Fibroblast of skin of left quadriceps (primary cell): Measurements from ENCODE around the gene SERPINB10.

Experiments used
- DNase-seq, 2 experiments: peaks; one replicate each; pipeline ENCODE4 v3.0.0-alpha.2; 2013; ENCODE audit warnings: low read depth in 2 of 2

Gene SERPINB10

GRCh38 chr18:63907664-63908063 lies at the start of gene SERPINB10:
SERPINB10 (plus strand) TSS chr18:63907958; CDS start chr18:63915511, 7,553 bp downstream.
- DNase-seq: no peak

DNA sequence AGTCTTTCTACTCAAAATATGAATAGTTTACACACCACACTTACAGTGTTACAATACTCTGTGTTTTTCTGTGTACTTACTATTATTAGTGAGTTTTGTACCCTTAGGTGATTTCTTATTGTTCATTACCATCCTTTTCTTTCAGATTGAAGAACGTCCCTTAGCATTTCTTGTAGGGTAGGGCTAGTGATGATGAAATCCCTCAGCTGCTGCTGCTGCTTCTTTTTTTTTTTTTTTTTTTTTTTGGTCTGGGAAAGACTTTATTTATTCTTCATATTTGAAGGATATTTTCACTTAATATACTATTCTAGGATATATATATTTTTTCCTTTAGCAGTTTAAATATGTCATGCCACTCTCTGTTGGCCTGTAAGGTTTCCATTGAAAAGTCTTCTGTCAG lies 49.3 kb upstream of the SERPINB10 start:
- no peak for DNase-seq

DNA sequence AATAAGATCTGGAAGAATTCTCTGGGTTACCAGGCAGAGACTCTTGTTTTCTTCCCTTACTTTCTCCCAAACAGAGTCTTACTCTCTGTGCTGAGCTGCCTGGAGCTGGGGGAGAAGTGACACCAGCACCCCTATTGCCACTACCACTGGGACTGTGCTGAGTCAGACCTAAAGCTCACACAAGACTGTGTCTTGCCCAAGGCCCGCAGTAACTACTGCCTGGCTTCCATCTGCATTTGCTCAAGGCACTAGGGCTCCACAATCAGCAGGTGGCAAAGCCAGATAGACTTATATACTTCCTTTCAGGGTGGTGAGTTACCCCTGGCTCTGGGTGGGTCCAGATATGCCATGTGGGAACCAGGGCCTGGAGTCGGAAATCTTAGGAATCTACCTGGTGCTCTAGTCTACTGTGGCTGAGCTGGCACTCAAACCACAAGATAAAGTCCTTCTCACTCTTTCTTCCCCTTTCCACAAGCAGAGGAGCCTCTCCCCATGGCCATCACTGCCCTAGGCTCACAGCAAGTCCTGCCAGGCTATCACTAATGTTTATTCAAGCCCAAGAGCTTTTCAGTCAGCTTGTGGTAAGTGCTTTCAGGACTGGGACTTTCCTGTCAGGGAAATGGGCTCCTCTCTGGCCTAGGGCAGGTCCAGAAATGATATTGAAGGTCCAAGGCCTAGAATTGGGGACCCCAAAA lies 47.8 kb upstream of the SERPINB10 start:
- no peak for DNase-seq

- DNase-seq: no peak
Measured at GRCh38 chr18:63860531-63860930, 47.2 kb upstream of the SERPINB10 start.

DNA sequence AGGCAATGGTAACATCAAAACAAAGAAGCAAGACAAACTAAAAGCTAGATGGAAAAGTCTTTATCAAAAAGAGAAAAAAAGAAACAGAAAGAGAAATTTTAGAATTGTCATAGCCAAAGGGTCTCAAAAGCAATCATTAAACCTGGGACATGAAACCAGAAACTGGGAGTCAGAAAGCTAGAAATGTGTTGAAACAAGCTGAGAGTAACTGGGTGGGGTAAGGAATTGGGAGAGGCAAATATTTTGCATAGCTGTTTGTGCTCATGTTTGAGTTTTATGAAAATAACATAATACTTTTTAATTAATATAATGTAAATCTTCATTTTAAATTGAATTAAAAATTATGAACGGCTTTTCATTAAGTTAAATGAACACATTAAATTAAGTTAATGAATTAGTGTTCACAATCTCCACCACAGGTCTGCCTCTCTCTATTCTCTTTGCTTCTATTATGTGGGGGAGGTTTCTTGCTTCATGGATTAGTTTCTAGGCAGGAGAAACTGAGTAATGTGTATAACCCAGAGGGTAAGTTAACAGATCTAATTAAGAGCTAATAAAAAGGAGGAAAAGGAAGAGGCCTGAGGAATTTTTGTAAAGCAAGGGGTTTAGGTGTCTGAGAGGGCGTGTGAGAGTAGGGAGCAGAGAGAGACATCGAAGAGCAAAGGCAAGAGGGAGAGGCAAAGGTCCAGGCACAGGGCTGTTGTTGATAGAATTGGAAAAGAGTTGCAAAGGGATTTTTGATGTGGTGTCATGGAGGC lies 40.2 kb upstream of the SERPINB10 start:
- no peak for DNase-seq

- no peak for DNase-seq
Measured at GRCh38 chr18:63868546-63868945, 39.2 kb upstream of the SERPINB10 start.

DNA sequence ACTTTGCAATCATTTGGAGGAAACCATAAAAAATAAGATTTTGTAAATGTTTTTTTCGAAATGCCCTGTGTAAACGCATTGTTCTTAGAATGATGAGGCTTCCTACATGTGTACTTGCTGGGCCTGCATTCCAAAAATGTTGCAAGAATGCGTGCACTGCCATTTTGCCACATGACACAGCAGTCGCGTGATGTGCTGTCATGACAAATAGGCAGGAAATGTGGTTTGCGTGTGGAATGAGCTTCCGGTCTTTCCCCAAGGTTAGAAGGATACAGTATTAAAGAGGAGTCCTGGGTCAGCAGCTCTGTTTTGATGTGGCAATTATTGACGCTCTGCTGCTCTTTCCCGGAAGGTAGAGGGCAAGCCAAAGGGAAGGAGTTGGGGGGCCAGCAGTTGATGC lies 38.4 kb upstream of the SERPINB10 start:
- DNase-seq: peak; percentile 80 to 81

DNA sequence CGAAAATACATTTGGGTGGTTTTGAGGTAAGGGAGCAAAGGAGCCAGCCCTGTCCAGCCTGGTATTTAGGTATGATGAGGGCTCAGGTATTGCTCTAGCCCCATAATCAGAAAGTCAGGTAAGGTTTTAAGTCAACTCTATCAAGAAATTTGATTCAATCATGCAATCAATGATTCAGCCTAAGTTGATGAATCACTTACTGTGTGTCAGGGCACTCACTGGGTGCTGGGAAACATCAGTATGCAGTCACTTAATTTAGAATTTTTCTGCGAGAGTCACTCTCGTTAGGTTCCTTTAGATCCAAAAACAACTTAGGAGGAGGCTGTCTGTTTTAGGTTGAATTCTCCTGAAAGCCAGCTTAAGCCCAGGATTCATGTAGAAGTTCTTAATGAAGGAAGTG lies 37.9 kb upstream of the SERPINB10 start:
- DNase-seq: no peak

- no peak for DNase-seq
Measured at GRCh38 chr18:63871836-63872235, 35.9 kb upstream of the SERPINB10 start.

- no peak for DNase-seq
Measured at GRCh38 chr18:63872586-63872985, 35.2 kb upstream of the SERPINB10 start.

GRCh38 chr18:63878343-63878742 lies 29.4 kb upstream of the SERPINB10 start:
- DNase-seq: peak in 1 of 2 experiments; percentile 41

DNA sequence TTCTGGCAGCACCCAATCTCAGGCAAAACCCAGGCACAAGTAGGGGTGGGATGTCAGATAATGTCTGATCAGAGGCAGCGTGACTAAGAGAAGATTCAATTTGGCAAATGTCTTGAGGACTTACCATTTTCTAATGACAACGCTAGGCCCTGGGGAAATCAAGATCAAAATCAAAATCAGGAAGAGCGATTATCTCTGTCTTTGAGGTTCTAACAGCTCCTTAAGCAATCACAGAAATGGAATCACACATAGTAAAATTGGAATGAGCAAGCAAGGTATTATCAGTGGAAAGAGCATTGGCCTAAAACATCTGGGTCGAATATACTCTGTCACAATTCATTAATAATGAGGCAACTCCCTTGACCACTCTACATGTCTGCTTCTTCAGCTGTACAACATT lies 28.8 kb upstream of the SERPINB10 start:
- DNase-seq: no peak

- DNase-seq: no peak
Measured at GRCh38 chr18:63879709-63880108, 28.0 kb upstream of the SERPINB10 start.

- DNase-seq: peak in 1 of 2 experiments; percentile 20
Measured at GRCh38 chr18:63881851-63882250, 25.9 kb upstream of the SERPINB10 start.

- peak; percentile 82 for DNase-seq
Measured at GRCh38 chr18:63882333-63883141, 25.2 kb upstream of the SERPINB10 start.

DNA sequence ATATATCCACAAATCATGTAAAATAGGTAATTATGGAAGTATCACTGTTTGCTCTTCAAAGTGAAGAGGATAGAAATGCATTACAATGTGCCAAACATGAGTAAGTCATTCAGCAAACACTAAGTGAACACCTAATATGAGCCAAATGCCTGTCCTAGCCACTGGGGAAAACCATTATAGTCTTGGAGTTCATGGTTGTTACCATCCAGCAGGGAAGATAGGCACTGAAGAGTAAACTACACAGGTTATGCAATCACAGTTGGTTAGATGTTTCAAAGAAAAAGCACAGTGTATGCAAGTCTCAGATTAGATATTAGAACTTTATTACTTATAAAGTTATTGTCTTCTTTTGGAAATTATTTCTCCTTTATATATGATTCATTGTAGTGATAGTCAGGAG lies 24.1 kb upstream of the SERPINB10 start:
- DNase-seq: no peak

GRCh38 chr18:63887424-63887823 lies 20.3 kb upstream of the SERPINB10 start, which contains the start of gene SERPINB2:
SERPINB2 (plus strand) TSS chr18:63887705; CDS start chr18:63891445, 3,740 bp downstream.
- no peak for DNase-seq

- no peak for DNase-seq
Measured at GRCh38 chr18:63888470-63889190, 19.1 kb upstream of the SERPINB10 start.

- no peak for DNase-seq
Measured at GRCh38 chr18:63889626-63890025, 18.1 kb upstream of the SERPINB10 start.

DNA sequence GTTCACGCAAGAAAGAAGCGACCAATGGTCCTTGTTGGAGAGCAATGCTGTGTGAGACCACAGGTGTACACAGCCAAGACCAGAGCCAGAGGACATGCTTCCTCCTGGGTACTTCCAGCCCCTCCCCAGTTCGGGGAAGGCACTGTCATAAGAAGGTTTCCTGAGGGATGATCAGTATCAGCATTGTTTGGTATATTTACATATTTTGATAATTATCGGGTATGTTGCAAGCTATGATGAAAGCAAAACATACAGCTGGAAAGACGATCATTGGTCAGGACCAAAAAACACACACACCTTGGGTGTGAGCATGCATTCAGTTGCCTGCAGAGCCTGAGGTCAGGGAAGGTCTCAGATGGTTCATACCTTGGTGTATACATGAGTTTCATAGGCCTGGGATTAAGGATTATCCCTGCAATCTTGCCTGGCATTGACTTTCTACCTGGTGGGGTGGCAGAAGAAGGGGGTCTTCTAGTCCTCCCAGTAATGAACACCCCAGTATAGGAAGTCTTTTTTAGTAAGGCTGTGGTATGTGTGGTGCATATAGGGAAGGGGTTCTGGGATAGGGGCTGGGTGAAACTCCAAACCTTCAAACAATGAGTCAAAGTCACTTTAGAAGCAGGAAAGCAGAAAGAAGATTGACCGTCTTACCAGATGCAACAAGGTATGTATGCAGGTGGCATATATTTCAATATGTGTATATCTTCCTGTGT lies 17.4 kb upstream of the SERPINB10 start:
- no peak for DNase-seq

DNA sequence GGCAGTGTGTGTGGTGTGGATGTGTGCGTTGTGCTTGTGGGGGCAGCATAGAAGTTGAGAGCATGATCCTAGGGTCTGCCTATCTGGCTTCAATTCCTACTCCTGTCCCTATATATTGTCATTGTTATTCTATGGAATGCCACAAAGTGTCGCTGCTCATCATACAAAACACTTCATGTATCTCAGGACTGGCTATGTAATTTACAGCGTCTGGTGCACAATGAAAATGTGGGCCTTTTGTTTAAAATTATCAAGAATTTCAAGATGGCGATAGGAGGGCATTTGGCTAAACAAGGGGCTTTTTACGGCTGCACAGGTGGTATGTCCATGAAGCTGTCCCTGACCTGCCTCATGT lies 16.8 kb upstream of the SERPINB10 start:
- no peak for DNase-seq
